Smooth muscle cell (in vitro differentiated cells): ENCODE data around the gene FAM89A. TPM values are rescaled to one million over a fixed set of nuclear protein-coding genes. Genes with fewer than 3 reads are reported as not detected.

Source experiments
- DNase-seq: peaks from one replicate; lab custom pipeline; 2025; ENCODE audit not compliant: unreplicated experiment; lab: John Stamatoyannopoulos, UW
- H2AFZ ChIP-seq: fragments of 200-600 bp; sonication (generic); 2 replicates; pipeline ENCODE4 v1.6.0; 2016; ENCODE audit warnings: antibody characterized with exemption, low read depth, mild to moderate bottlenecking
- H3F3A ChIP-seq: fragments of 200-600 bp; sonication (generic); 2 replicates; pipeline ENCODE4 v1.6.0; 2017; ENCODE audit warnings: antibody characterized with exemption, low read depth
- H3K27ac ChIP-seq: fragments of 200-600 bp; sonication (generic); 2 replicates; pipeline ENCODE4 v1.5.1; 2016; ENCODE audit warnings: low read depth, mild to moderate bottlenecking
- H3K27me3 ChIP-seq: fragments of 200-600 bp; sonication (generic); 2 replicates; pipeline ENCODE4 v1.6.1; 2016; ENCODE audit warnings: low read depth, mild to moderate bottlenecking
- H3K36me3 ChIP-seq: fragments of 200-600 bp; sonication (generic); 2 replicates; pipeline ENCODE4 v1.5.1; 2016; ENCODE audit warnings: low read depth
- H3K4me1 ChIP-seq: fragments of 200-600 bp; sonication (generic); 2 replicates; pipeline ENCODE4 v1.5.1; 2016; ENCODE audit warnings: low read depth
- H3K4me2 ChIP-seq: fragments of 200-600 bp; sonication (generic); 2 replicates; pipeline ENCODE4 v1.6.0; 2016; ENCODE audit warnings: mild to moderate bottlenecking
- H3K4me3 ChIP-seq: fragments of 200-600 bp; sonication (generic); 2 replicates; pipeline ENCODE4 v1.5.1; 2016; ENCODE audit warnings: mild to moderate bottlenecking
- H3K79me2 ChIP-seq: fragments of 200-600 bp; sonication (generic); 2 replicates; pipeline ENCODE4 v1.6.0; 2016; ENCODE audit warnings: low read depth, mild to moderate bottlenecking
- H3K9ac ChIP-seq: fragments of 200-600 bp; sonication (generic); 2 replicates; pipeline ENCODE4 v1.6.0; 2016; ENCODE audit warnings: low read depth
- H3K9me3 ChIP-seq: fragments of 200-600 bp; sonication (generic); replicated peaks from 2 replicates; pipeline ENCODE4 v1.5.1; 2016; ENCODE audit warnings: low read depth
- H4K20me1 ChIP-seq: fragments of 200-600 bp; sonication (generic); 2 replicates; pipeline ENCODE4 v1.6.0; 2016; ENCODE audit warnings: low read depth
- CTCF ChIP-seq: fragments of 200-600 bp; sonication (generic); IDR thresholded peaks from 2 replicates; pipeline ENCODE4 v1.5.1; 2017; ENCODE audit warnings: borderline replicate concordance, mild to moderate bottlenecking, antibody characterized with exemption; ENCODE audit not compliant: insufficient read depth, poor library complexity, severe bottlenecking
- WGBS: methylation state at CpG from one replicate; pipeline ENCODE4 v1.1.7; 2016; ENCODE audit warnings: low lambda C conversion rate; 5-methylcytosine and 5-hydroxymethylcytosine counted together
- polyA plus RNA-seq: library from polyadenylated mRNA; unstranded; fragments of >200 nt; fragmentation: Nextera tagmentation; extraction: Ambion mirVana; gene quantifications from 2 replicates; pipeline ENCODE4 v1.2.1, GENCODE V29; 2016
- total RNA-seq: library from RNA; depleted of rRNA; stranded (reverse); fragments of >200 nt; gene quantifications from 2 replicates; pipeline ENCODE4 v1.2.3, GENCODE V29; 2014

Gene FAM89A
- total and polyA plus RNA-seq, 2 experiments from 2014 or later, result 34.9 to 45.3 TPM

DNA sequence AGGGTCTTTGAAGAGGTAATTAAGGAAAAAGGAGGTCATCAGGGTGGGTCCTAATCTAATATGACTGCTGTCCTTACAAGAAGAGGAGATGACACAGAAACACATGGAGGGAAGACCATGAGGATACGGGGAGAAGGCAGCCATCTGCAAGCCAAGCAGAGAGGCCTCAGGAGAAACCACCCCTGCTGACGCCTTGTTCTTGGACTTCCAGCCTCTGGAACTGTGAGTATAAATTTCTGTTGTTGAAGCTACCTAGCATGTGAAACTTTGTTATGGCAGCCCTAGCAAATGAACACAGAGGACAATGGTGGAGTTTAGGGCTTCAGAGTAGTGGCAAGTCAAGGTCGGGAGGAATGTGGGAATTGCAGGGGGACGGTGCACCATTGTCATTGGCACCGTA is 36.7 kb upstream of the FAM89A start:
- WGBS, result 89% methylated on average over 5 of the region's 5 CpGs
- no peaks in the 10 kb centered on the region for H4K20me1 ChIP-seq
- H3K79me2 ChIP-seq, result no peaks in the 10 kb centered on the region
- H2AFZ ChIP-seq, result no peak overlapping the region
- H3F3A ChIP-seq, result no peaks in the 10 kb centered on the region
- no peak overlapping the region for H3K4me3 ChIP-seq
- no peak overlapping the region for H3K9ac ChIP-seq
- no peak for DNase-seq
- H3K4me1 ChIP-seq, result no peaks in the 10 kb centered on the region
- no peak overlapping the region for H3K27ac ChIP-seq
- no peaks in the 10 kb centered on the region for H3K27me3 ChIP-seq
- no peaks in the 10 kb centered on the region for H3K9me3 ChIP-seq
- H3K36me3 ChIP-seq, result no peaks in the 10 kb centered on the region
- no peak for TF ChIP-seq CTCF
- H3K4me2 ChIP-seq, result no peak overlapping the region

DNA sequence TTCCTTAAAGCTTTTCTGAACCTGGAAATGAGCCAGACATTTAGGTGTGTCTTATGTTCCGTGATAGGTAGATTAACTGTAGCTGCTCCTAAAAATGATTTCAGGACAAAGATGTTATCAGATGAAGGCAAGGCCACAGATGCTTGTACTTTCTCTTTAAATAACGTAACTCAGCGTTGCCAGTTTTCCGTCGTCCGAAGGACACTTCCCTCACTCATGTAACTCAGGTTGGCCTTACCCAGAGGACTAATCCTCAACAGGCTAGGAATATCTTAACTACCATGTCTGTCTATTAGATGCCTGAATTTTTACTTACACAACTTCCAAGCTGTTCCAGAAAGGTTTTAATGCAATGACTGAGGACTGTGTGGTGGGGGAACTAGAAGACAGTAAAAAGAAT is 35.4 kb upstream of the FAM89A start:
- no peak for DNase-seq
- H2AFZ ChIP-seq, result no peak overlapping the region
- TF ChIP-seq CTCF, result no peak

DNA sequence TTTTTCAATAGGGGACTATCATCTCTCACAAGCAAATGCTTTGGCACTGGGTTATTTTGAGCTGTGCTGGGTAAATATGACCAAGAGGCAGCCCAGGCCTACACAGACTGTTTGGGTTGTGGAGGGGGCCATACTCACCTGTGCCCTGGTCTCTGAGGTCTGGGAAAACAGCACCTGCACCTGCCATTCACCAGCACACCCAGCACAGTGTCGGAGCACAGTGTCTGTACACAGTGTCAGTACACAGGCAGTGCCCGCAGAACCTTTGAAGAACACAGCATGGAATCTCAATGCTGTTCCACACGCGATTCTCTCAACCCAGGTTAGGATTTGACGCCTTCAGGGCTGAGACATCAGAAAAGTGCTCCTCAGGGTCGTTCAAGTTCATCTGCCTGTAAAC is 35.0 kb upstream of the FAM89A start:
- no peak overlapping the region for H2AFZ ChIP-seq
- no peaks in the 10 kb centered on the region for H4K20me1 ChIP-seq
- H3K4me2 ChIP-seq, result no peak overlapping the region
- 86% methylated on average over 6 of the region's 6 CpGs for WGBS
- no peak overlapping the region for H3K27ac ChIP-seq
- H3K36me3 ChIP-seq, result no peaks in the 10 kb centered on the region
- no peaks in the 10 kb centered on the region for H3K4me1 ChIP-seq
- no peaks in the 10 kb centered on the region for H3K9me3 ChIP-seq
- no peak overlapping the region for H3K4me3 ChIP-seq
- no peaks in the 10 kb centered on the region for H3F3A ChIP-seq
- no peak for DNase-seq
- H3K79me2 ChIP-seq, result no peaks in the 10 kb centered on the region
- no peaks in the 10 kb centered on the region for H3K27me3 ChIP-seq
- no peak for TF ChIP-seq CTCF
- H3K9ac ChIP-seq, result no peak overlapping the region

More for the DNA sequence above, 35.4 kb upstream of the FAM89A start:
- Histone ChIP-seq H3K9ac (no peak overlapping the region), H3K27ac (no peak overlapping the region), H3K27me3 (no peaks in the 10 kb centered on the region), H3K4me3 (no peak overlapping the region), H3K4me1 (no peaks in the 10 kb centered on the region), H3K79me2 (no peaks in the 10 kb centered on the region), H4K20me1 (no peaks in the 10 kb centered on the region), H3F3A (no peaks in the 10 kb centered on the region), H3K4me2 (no peak overlapping the region), H3K9me3 (no peaks in the 10 kb centered on the region), H3K36me3 (no peaks in the 10 kb centered on the region)
- WGBS, result 82% methylated on average over 6 of the region's 6 CpGs

DNA sequence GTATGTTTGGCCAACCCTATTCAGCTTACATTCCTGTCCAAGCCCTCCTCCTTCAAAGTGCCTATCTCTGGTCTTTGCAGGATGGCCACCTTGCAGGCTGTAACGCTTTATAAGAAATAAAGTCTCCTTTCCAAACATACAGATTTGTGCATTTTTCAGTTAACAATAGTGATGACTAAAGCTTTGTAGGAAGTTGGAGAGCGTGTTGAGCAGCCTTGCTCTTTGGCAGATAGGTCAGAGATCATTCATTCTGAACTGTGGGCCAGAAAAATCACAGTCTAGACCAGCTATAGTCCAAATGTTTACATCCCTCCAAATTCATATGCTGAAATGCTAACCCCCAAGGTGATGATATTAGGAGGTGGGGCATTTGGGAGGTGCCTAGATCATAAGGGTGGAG is 34.0 kb upstream of the FAM89A start:
- Histone ChIP-seq H3F3A (no peaks in the 10 kb centered on the region), H3K4me3 (no peak overlapping the region), H3K27ac (no peak overlapping the region), H3K4me2 (no peak overlapping the region), H4K20me1 (no peaks in the 10 kb centered on the region), H3K27me3 (no peaks in the 10 kb centered on the region), H3K36me3 (no peaks in the 10 kb centered on the region), H3K79me2 (no peaks in the 10 kb centered on the region), H3K9ac (no peak overlapping the region), H2AFZ (no peak overlapping the region), H3K4me1 (no peaks in the 10 kb centered on the region), H3K9me3 (no peaks in the 10 kb centered on the region)
- 95% methylated on average over 2 of the region's 2 CpGs for WGBS
- TF ChIP-seq CTCF, result no peak
- no peak for DNase-seq
